Activated T-cell treated with anti-CD3 and anti-CD28 coated beads for 1 hour (primary cell): Measurements from ENCODE around the gene TET2.

Experiments used
- DNase-seq: peaks from one replicate; pipeline ENCODE4 v3.0.0-alpha.2; 2020; ENCODE audit warnings: low read depth

The TET2 gene

DNA sequence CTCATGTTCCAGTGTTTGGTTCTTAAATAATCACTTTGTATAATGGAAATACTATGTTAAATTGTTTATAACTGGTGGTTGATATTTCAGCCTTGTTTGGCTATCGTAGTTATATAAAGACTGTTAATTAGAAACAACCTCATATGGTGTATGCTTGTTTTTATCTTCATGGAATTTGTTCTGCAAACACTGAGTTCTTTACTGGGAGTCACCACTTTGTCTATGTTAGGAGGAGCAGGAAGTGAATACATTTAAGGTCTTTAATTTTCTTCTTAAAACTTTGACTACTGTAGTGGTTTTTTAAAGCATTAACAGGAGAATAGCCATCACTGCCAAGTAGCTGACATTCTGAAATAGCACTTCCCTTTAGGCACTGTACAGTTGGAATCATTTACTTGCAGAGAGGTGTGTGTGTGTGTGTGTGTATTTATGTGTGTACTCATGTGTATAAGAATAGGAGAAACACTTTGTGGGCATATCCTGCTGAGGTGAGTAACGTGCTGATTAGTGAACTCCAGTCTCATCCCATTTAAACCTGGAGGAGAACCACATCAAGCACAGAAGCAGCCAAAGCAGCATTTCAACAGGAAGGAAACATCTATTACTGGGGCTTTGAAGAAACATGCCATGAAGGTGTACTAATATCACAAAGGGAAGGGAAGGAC, 37.8 kb downstream of the TET2 start:
- DNase-seq = no peak

DNA sequence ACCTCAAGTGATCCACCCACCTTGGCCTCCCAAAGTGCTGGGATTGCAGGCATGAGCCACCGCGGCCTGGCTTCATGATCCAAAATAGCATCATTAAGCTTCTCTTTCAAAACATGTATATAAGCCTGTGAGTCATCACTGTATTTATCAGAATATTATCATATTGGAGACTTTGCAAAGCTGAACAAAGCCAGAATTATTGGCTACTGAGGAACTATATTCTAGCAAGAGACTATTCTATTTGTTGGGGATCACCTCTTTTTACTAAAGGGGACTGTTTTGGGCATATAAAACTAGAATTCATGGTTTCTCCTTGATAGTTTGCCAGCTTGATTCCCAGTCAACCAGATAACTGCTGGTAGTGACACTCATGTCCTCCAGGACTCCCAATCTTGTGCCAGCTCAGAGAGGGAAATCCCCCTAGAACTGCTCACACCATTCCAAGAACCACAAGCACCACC, 40.1 kb downstream of the TET2 start:
- DNase-seq = no peak

- DNase-seq = no peak
Observed at GRCh38 chr4:105189855-105190650, 43.4 kb downstream of the TET2 start.

- DNase-seq = no peak
Observed at GRCh38 chr4:105191621-105192210, 45.0 kb downstream of the TET2 start.

GRCh38 chr4:105192474-105192873, 45.8 kb downstream of the TET2 start:
- DNase-seq = no peak

DNA sequence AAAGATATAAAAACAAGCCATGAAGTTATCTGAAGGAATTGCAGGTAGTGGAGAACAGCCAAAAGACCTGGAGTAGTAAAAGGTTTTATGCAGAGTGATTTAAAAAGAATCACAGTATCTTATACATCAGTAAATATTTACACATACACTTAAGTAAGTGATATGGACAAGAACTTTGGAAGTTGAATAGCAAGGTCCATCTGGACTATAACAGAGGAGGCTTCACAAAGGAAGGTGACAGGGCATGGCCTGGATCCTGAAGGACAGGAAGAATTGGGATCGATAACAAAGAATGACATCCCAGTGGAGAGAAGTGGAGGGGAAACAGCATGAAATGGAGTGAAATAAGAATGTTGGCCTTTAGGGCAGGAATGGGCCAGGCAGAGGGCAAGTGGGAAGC, 46.2 kb downstream of the TET2 start:
- DNase-seq = no peak

GRCh38 chr4:105193536-105193935, 46.9 kb downstream of the TET2 start:
- no peak for DNase-seq

- DNase-seq = no peak
Observed at GRCh38 chr4:105194328-105195231, 47.9 kb downstream of the TET2 start.

GRCh38 chr4:105196523-105197145, 50.0 kb downstream of the TET2 start:
- no peak for DNase-seq

GRCh38 chr4:105197777-105198176, 51.1 kb downstream of the TET2 start:
- DNase-seq = no peak

GRCh38 chr4:105198541-105198940, 51.9 kb downstream of the TET2 start:
- no peak for DNase-seq

DNA sequence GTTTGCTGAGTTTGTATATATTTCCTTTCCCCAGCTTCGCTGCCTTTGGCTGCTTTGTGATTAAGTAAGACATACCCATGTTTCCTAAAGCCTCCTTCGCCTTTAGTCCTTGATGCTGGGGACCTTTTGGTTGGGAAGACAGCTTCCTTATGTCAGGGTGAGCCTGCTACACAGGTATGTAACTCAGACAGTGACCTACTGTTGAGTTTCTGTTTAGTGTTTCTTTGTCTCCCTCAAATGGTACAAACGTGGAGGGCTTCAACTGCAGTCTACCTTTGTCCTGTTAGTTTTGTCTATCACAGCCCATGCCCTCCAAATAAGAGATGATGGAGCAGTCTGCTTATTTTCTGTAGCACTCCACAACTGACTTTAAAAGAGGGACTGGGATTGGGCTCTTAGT, 59.5 kb downstream of the TET2 start:
- DNase-seq = no peak

DNA sequence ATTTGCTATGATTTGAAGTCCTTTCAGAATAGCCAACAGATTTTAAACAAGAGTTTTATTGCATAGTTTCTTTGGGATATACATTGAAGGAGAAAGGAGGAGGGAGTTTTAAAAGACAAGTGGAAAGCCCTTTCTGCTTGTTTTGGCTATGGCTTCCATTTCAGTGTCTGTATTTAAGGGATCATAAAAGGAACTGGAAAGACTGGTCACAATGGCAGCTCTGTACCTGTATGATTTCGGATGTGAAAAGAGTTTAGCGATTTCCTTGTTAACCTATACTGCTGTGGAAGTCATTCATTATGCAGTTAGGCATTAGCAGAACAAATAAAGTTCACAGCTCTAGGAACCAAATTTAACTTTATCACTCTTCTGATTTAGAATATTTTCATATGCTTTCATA, 60.7 kb downstream of the TET2 start:
- DNase-seq = no peak

- DNase-seq = no peak
Observed at GRCh38 chr4:105208561-105208960, 61.9 kb downstream of the TET2 start.

DNA sequence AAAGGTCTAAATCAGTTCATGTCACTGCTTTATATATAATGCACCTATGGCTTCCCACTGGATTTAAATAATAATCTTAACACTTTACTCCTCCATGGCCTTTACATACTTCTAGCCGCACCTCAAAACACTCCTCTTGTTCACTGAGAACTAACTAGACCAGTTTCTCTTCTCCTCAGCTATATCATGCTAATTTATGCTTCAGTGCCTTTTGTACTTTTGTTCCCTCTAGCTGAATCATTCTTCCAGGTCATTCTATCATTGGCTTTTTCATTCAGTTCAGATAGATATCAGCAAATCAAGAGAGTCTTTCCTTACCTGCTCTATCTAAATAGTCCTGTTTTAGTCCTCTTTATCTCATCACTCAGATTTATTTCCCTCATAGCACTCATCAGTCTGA, 64.2 kb downstream of the TET2 start:
- DNase-seq = no peak

DNA sequence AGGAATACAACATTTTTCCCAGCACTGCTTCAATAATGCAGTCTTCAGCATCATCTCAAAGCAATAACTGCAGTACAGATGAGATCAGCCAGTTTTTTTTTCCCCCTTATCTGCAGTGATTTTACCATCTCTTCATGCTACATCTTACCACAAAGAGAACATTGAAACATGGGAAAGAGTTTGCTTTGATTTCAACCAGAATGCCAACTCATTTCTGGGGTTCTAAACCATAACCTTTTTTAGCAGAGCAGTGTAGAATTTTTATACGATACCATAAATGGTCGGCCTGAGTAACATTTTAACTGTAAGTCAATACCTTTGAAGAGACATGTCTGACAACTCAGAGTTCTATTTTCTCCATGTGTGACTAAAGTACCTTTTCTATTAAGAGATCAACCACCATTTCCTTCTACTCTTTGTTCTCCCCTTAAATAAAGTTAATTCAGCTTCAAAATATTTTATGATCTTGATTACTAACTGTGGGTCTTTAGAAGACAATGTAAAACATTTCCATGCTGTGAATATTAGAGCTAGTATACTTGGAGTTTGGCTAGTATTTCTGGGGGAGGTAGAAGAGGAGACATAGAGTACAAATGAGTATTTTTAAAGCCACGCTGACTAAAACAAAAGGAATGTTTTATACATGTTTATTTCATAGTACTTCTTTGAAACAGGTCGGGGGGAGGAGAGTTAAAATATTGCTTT, 69.1 kb downstream of the TET2 start:
- no peak for DNase-seq

DNA sequence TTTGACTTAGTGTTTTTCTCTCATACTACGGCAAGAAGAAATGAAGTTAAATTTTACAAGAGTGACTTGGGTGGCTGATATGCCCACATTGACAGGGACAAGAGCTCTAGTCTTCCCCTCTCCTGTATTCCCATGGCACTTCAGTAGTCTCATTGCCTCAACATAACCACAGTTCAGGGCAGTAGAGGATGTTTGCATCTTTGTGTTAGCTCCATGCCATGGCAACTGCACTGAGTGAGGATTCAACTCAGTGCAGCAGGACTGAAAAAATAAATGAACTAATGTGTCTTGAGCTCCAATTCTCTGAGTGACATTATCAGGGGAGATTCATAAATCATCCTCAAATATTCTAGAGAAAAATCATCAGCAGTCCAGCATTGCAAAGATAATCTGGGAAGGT, 78.8 kb downstream of the TET2 start:
- no peak for DNase-seq

- DNase-seq = no peak
Observed at GRCh38 chr4:105227054-105227453, 80.4 kb downstream of the TET2 start.

GRCh38 chr4:105230287-105230686, 83.6 kb downstream of the TET2 start:
- DNase-seq = no peak

- no peak for DNase-seq
Observed at GRCh38 chr4:105232374-105232773, 85.7 kb downstream of the TET2 start.

DNA sequence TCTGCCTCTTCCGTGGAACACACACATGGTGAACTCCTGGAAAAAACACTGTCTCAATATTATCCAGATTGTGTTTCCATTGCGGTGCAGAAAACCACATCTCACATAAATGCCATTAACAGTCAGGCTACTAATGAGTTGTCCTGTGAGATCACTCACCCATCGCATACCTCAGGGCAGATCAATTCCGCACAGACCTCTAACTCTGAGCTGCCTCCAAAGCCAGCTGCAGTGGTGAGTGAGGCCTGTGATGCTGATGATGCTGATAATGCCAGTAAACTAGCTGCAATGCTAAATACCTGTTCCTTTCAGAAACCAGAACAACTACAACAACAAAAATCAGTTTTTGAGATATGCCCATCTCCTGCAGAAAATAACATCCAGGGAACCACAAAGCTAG, 87.9 kb downstream of the TET2 start:
- DNase-seq = no peak
